Breast epithelium (tissue), 4 donors: ENCODE data around the gene FGR. TPM values are rescaled to one million over a fixed set of nuclear protein-coding genes. Genes with fewer than 3 reads are reported as not detected.

Experiments
- DNase-seq, 2 donors: peaks; one replicate each; pipeline ENCODE4 v3.0.0-alpha.2; 2019; ENCODE audit warnings: low spot score in 2 of 2
- H3K27ac ChIP-seq, 2 donors: fragments of 200-600 bp; sonication (generic) in 1 of 2; one replicate each; pipeline ENCODE4 v1.5.1; 2016 to 2019; ENCODE audit warnings: mild to moderate bottlenecking in 1 of 2
- H3K27me3 ChIP-seq, 2 donors: fragments of 200-600 bp; sonication (generic) in 1 of 2; one replicate each; pipeline versions ENCODE4 v1.5.1 to v1.6.0; 2017 to 2019; ENCODE audit warnings: control low read depth in 1 of 2, mild to moderate bottlenecking in 1 of 2
- H3K36me3 ChIP-seq: fragments of 200-600 bp; one replicate; pipeline ENCODE4 v1.5.1; 2019
- H3K4me1 ChIP-seq, 2 donors: fragments of 200-600 bp; sonication (generic); one replicate each; pipeline ENCODE4 v1.5.1; 2016 to 2019; ENCODE audit warnings: control low read depth in 1 of 2
- H3K4me3 ChIP-seq, 3 donors: fragments of 200-600 bp; sonication (generic); 1 replicate in 2 of 3; 2 replicates in 1 of 3; pipeline ENCODE4 v1.5.1; 2016 to 2019; ENCODE audit warnings: mild to moderate bottlenecking in 3 of 3, moderate library complexity in 2 of 3
- H3K9me3 ChIP-seq, 2 donors: fragments of 200-600 bp; sonication (generic) in 1 of 2; one replicate each; pipeline ENCODE4 v1.5.1; 2016 to 2019; ENCODE audit warnings: control low read depth in 1 of 2
- POLR2A ChIP-seq: fragments of 450-650 bp; IDR thresholded peaks from one replicate; pipeline ENCODE4 v1.6.1; 2016; ENCODE audit warnings: antibody characterized with exemption, mild to moderate bottlenecking, moderate library complexity
- POLR2AphosphoS5 ChIP-seq, 3 donors: sonication (generic); formaldehyde crosslinking; IDR thresholded peaks; one replicate each; pipeline ENCODE4 v1.6.1; 2017; ENCODE audit warnings: antibody characterized with exemption in 3 of 3
- intact Hi-C: fragments of 100-400 bp; cut with DNase I; formaldehyde crosslinking; loops from one replicate; pipeline ENCODE4 v1.15.1; 2023; ENCODE audit warnings: low total_unique reads
- total RNA-seq, 3 donors: library from RNA; depleted of rRNA; stranded (reverse); fragments of >200 nt; gene quantifications; one replicate each; pipeline ENCODE4 v1.1.0, GENCODE V29; 2016
- TF ChIP-seq, protein P1 (sequence below), 3 donors: fragments of 450-650 bp; IDR thresholded peaks; one replicate each; pipeline ENCODE4 v1.5.1; 2016 to 2017; ENCODE audit warnings: antibody characterized with exemption in 3 of 3, mild to moderate bottlenecking in 3 of 3, moderate library complexity in 3 of 3

Gene FGR
- total RNA-seq, 3 donors from 2014 or later: 22.1 to 46.9 (median 24.3) TPM

DNA sequence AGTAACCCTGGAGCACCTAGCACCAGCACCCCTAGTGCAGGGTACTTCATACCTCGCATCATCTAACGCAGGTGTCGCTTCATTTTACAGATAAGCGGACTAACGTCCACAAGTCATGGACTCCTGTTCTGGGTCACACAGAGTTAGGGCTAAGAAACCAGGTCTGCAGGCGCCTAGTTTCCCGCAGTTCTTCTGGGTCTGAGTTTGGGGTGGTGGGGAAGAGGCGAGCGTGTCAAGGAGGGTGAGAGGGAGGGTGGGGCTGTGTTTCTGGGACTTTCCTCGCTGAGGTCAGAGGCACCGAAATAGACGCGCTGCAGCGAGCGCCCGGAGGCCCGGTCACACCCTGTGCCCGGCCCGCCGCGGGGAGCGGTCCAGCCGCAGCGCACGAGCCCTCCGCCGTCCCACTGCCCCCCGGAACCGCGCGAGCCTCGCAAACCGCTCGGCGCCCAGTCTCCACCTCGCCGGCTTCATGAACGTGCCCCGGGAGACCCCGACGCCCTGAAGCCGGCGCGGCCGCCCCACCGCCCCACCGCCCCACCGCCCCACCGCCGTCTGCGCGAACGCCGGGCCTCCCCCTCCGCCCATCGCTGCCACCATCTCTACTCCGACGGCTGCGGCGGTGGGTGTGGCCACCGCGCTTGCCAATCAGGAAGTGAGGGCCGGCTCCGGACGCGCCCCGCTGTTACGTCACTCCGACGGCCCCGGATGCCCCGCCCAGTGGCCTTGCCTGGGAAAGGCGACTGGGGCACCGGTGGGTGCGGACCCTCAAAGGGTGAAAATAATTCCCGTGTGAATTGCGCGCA, 24.7 kb upstream of the FGR start:
- peaks cover 4 to 7% of the 10 kb centered on the region in 2 donors for H3K4me1 ChIP-seq
- H3K27ac ChIP-seq: peak overlapping the region; percentile 97
- TF ChIP-seq POLR2A (no peak), POLR2AphosphoS5 (IDR thresholded peaks at IDR 0.05) (peak in 2 of 3 donors; percentile 69 to 90)
- TF ChIP-seq, protein P1, sequence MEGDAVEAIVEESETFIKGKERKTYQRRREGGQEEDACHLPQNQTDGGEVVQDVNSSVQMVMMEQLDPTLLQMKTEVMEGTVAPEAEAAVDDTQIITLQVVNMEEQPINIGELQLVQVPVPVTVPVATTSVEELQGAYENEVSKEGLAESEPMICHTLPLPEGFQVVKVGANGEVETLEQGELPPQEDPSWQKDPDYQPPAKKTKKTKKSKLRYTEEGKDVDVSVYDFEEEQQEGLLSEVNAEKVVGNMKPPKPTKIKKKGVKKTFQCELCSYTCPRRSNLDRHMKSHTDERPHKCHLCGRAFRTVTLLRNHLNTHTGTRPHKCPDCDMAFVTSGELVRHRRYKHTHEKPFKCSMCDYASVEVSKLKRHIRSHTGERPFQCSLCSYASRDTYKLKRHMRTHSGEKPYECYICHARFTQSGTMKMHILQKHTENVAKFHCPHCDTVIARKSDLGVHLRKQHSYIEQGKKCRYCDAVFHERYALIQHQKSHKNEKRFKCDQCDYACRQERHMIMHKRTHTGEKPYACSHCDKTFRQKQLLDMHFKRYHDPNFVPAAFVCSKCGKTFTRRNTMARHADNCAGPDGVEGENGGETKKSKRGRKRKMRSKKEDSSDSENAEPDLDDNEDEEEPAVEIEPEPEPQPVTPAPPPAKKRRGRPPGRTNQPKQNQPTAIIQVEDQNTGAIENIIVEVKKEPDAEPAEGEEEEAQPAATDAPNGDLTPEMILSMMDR (IDR thresholded peaks at IDR 0.05): no peak
- no peaks in the 10 kb centered on the region for H3K27me3 ChIP-seq
- no peaks in the 10 kb centered on the region for H3K36me3 ChIP-seq
- H3K9me3 ChIP-seq: no peaks in the 10 kb centered on the region
- peak overlapping the region; percentile 56 to 89 (median 82) for H3K4me3 ChIP-seq
- DNase-seq: peak; percentile 90 to 91
- intact Hi-C loops: loop anchor here (2.0 to 10.0 kb wide), 2 partner anchors 51 to 265 kb away; partner anchors contain the start of gene GPR3

DNA sequence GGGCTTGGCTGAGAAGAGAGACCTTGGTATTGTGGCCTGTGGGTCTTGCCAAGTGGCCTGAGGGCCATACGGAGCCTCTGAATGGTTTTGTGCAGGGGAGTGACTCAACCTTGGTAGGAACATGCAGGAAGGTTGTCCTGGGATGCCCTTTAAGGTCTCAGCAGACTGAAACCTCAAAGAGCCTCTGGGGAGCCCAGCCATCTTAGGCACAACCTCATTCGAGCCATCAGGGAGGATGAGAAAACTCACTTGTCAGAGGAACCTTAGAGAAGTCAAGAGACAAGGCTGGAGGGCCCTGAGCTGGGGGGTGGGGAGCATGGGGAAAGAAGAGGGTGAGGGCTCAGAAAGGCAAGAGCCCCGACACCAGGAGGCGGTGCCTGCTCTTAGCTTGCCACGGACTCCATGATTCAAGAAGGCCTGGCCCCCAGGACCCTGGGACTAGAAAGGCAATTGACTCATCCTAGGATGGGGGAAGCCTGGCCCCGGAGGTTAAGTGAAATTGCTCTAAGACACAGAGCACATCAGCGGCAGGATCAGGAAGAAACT, 24.0 kb upstream of the FGR start:
- Histone ChIP-seq H3K27ac (peak overlapping the region; percentile 97), H3K27me3 (no peaks in the 10 kb centered on the region), H3K36me3 (no peaks in the 10 kb centered on the region), H3K4me3 (peak overlapping the region; percentile 56 to 89 (median 82)), H3K9me3 (no peaks in the 10 kb centered on the region), H3K4me1 (peaks cover 4 to 7% of the 10 kb centered on the region in 2 donors)
- peak in 1 of 3 donors; percentile 20 for TF ChIP-seq POLR2AphosphoS5 (IDR thresholded peaks at IDR 0.05)
- TF ChIP-seq POLR2A: no peak
- TF ChIP-seq, protein P1 (IDR thresholded peaks at IDR 0.05): no peak
- intact Hi-C loops: no loop called here
- DNase-seq: peak; percentile 65 to 75

DNA sequence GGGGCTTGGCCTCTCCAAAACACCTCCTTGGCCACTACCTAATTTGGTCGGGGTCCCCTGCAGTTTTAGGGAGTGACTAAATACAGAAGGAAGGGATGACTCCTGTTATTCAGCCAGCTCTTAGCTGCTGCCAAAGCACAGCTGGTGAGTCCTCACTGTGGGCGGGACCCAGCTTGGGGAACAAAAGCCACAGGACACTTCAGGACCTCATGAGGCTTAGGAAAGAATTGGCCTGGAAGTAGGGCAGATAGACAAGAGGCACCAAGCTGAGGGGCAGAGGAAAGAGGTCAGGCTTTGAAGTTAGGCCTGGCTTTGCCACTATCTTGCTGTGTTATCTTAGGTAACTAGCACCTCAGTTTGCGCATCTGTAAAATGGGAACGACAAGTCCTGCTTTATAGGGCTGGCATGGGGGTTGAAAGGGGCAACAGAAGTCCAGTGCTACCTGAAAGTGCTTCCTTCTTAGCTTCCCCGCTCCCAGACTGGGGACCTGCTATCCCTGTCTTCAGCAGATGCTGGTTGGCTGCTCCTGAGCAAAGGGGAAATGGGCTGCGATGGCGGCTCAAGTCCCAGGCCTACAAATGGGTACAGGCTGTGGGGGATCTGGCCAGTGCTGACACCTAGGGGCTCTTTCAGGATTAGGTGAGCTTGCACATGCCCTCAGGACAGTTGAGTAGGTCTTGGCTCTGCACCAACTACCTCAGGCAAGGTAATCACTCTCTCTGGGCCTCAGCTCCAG, 21.3 kb upstream of the FGR start:
- no peaks in the 10 kb centered on the region for H3K9me3 ChIP-seq
- H3K27ac ChIP-seq: peak overlapping the region; percentile 40 to 76
- H3K27me3 ChIP-seq: no peaks in the 10 kb centered on the region
- H3K36me3 ChIP-seq: no peaks in the 10 kb centered on the region
- peaks cover 4 to 7% of the 10 kb centered on the region in 2 donors for H3K4me1 ChIP-seq
- intact Hi-C loops: no loop called here
- DNase-seq: peak in 1 of 2 donors; percentile 58
- TF ChIP-seq POLR2AphosphoS5 (IDR thresholded peaks at IDR 0.05) (peak in 1 of 3 donors; percentile 23), POLR2A (no peak)
- TF ChIP-seq, protein P1 (IDR thresholded peaks at IDR 0.05): no peak
- no peak overlapping the region for H3K4me3 ChIP-seq

DNA sequence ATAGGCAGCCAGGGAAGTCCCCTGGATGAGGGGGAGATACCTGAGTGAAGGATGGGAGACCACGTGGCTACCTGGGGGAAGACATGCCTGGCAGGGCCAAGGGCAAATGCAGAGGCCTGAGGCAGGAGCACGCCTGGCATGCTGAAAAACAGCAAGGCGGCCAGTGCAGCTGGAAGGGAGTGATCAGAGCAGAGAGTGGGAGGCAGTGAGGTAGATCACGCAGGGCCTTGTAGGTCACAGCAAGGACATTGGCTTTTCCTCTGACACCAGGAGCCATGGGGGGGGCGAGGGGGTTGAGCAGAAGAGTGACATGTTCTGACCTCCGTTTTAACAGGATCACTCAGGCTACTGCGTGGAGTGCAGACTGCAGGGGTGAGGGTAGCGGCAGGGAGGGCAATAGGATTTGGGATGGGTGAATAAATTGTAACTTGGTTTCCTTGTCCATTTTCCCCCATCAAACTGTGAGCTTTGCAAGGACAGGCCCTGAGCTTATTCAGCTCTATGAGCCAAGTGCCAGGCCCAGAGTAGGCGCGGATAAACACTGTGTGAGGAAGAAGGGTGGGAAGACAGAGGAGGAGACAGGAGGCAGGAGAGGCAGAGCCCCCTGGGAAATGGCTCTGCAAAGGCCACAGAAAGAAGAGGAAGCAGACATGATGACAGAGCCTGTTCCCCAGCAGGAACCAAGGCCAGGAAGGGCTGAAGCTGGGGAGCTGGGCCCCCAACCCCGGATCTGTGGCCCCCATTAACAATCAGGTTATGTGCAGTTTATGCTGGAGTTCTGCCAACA, 20.4 kb upstream of the FGR start:
- TF ChIP-seq POLR2A: no peak
- no peak for TF ChIP-seq POLR2AphosphoS5 (IDR thresholded peaks at IDR 0.05)
- TF ChIP-seq, protein P1 (IDR thresholded peaks at IDR 0.05): no peak
- DNase-seq: no peak
- Histone ChIP-seq H3K27ac (peak overlapping the region; percentile 40 to 76), H3K9me3 (no peaks in the 10 kb centered on the region), H3K4me3 (no peak overlapping the region), H3K27me3 (no peaks in the 10 kb centered on the region), H3K36me3 (no peaks in the 10 kb centered on the region), H3K4me1 (peaks cover 4 to 7% of the 10 kb centered on the region in 2 donors)
- intact Hi-C loops: no loop called here
